ENCODE data around the gene ENAH.

The ENAH gene

GRCh38 chr1:225603538-225604354, 49.2 kb downstream of the ENAH start:
- no peak for DNase-seq (ENCODE audit: low spot score)

GRCh38 chr1:225602590-225603206, 50.2 kb downstream of the ENAH start:
- no peak for DNase-seq (ENCODE audit: low spot score)

- DNase-seq (ENCODE audit: low spot score): no peak
These were observed 50.9 kb downstream of the ENAH start for GRCh38 chr1:225601902-225602589.

GRCh38 chr1:225598847-225599246, 54.1 kb downstream of the ENAH start:
- DNase-seq (ENCODE audit: low spot score): no peak

- no peak for DNase-seq (ENCODE audit: low spot score)
These were observed 54.9 kb downstream of the ENAH start for GRCh38 chr1:225597926-225598575.

- no peak for DNase-seq (ENCODE audit: low spot score)
These were observed 56.2 kb downstream of the ENAH start for GRCh38 chr1:225596736-225597135.

- no peak for DNase-seq (ENCODE audit: low spot score)
These were observed 56.9 kb downstream of the ENAH start for GRCh38 chr1:225595974-225596551.

GRCh38 chr1:225595452-225595851, 57.5 kb downstream of the ENAH start:
- DNase-seq (ENCODE audit: low spot score): no peak

GRCh38 chr1:225593414-225593813, 59.5 kb downstream of the ENAH start:
- DNase-seq (ENCODE audit: low spot score): no peak

- DNase-seq (ENCODE audit: low spot score): no peak
These were observed 60.4 kb downstream of the ENAH start for GRCh38 chr1:225592362-225593025.

GRCh38 chr1:225587310-225587709, 65.6 kb downstream of the ENAH start:
- DNase-seq (ENCODE audit: low spot score): no peak

GRCh38 chr1:225581186-225581585, 71.7 kb downstream of the ENAH start:
- DNase-seq (ENCODE audit: low spot score): no peak

GRCh38 chr1:225580238-225581099, 72.5 kb downstream of the ENAH start:
- DNase-seq (ENCODE audit: low spot score): no peak

- no peak for DNase-seq (ENCODE audit: low spot score)
These were observed 74.5 kb downstream of the ENAH start for GRCh38 chr1:225578251-225578977.

- no peak for DNase-seq (ENCODE audit: low spot score)
These were observed 75.7 kb downstream of the ENAH start for GRCh38 chr1:225577241-225577640.

GRCh38 chr1:225573216-225573615, 79.7 kb downstream of the ENAH start:
- no peak for DNase-seq (ENCODE audit: low spot score)

GRCh38 chr1:225572422-225572821, 80.5 kb downstream of the ENAH start:
- no peak for DNase-seq (ENCODE audit: low spot score)

- peak; percentile 45 for DNase-seq (ENCODE audit: low spot score)
These were observed 85.1 kb downstream of the ENAH start for GRCh38 chr1:225567789-225568188.

- DNase-seq (ENCODE audit: low spot score): no peak
These were observed 87.1 kb downstream of the ENAH start for GRCh38 chr1:225565847-225566246.

- no peak for DNase-seq (ENCODE audit: low spot score)
These were observed 91.2 kb downstream of the ENAH start for GRCh38 chr1:225561675-225562074.
